ENCODE results near the gene SMOC2. TPM values are rescaled to one million over a fixed set of nuclear protein-coding genes. Genes with fewer than 3 reads are reported as not detected.

The SMOC2 gene
- total and polyA plus RNA-seq, 8 donors, result 7.1 to 18.8 (median 9.5) TPM

- intact Hi-C loops (cut with DNase I), result no loop called here
- no peaks in the 10 kb centered on the region for H3K36me3 ChIP-seq
- no peaks in the 10 kb centered on the region for H3K4me1 ChIP-seq
- H3K27ac ChIP-seq, result no peak overlapping the region
- no peak for ATAC-seq
- H3K4me3 ChIP-seq, result no peak overlapping the region
- H3K9me3 ChIP-seq, result no peaks in the 10 kb centered on the region
- H3K27me3 ChIP-seq, result peaks cover 0 to 13% of the 10 kb centered on the region in 2 donors
- no peak for DNase-seq
- no peak for TF ChIP-seq CTCF (IDR thresholded peaks at IDR 0.05)
These were observed 243.5 kb downstream of the SMOC2 start for GRCh38 chr6:168684471-168684870.

- peaks cover 0 to 13% of the 10 kb centered on the region in 2 donors for H3K27me3 ChIP-seq
- no peaks in the 10 kb centered on the region for H3K9me3 ChIP-seq
- no peaks in the 10 kb centered on the region for H3K36me3 ChIP-seq
- intact Hi-C loops (cut with DNase I), result no loop called here
- ATAC-seq (no peak), DNase-seq (no peak)
- no peaks in the 10 kb centered on the region for H3K4me1 ChIP-seq
- no peak for TF ChIP-seq CTCF (IDR thresholded peaks at IDR 0.05)
- H3K4me3 ChIP-seq, result no peak overlapping the region
- no peak overlapping the region for H3K27ac ChIP-seq
These were observed 243.9 kb downstream of the SMOC2 start for GRCh38 chr6:168684906-168685305.

GRCh38 chr6:168686029-168686738 is 245.2 kb downstream of the SMOC2 start:
- Histone ChIP-seq H3K4me1 (no peaks in the 10 kb centered on the region), H3K36me3 (no peaks in the 10 kb centered on the region), H3K9me3 (no peaks in the 10 kb centered on the region), H3K27me3 (peaks cover 0 to 13% of the 10 kb centered on the region in 2 donors), H3K4me3 (no peak overlapping the region), H3K27ac (no peak overlapping the region)
- ATAC-seq (no peak), DNase-seq (no peak)
- intact Hi-C loops (cut with DNase I), result no loop called here
- TF ChIP-seq CTCF (IDR thresholded peaks at IDR 0.05), result no peak

GRCh38 chr6:168686831-168687730 is 246.1 kb downstream of the SMOC2 start:
- DNase-seq (no peak), ATAC-seq (no peak)
- Histone ChIP-seq H3K4me1 (no peaks in the 10 kb centered on the region), H3K27me3 (peaks cover 0 to 13% of the 10 kb centered on the region in 2 donors), H3K9me3 (no peaks in the 10 kb centered on the region), H3K36me3 (no peaks in the 10 kb centered on the region), H3K4me3 (no peak overlapping the region), H3K27ac (no peak overlapping the region)
- intact Hi-C loops (cut with DNase I), result no loop called here
- no peak for TF ChIP-seq CTCF (IDR thresholded peaks at IDR 0.05)

GRCh38 chr6:168690271-168690670 is 249.3 kb downstream of the SMOC2 start:
- H3K4me1 ChIP-seq, result no peaks in the 10 kb centered on the region
- ATAC-seq (no peak), DNase-seq (no peak)
- no peaks in the 10 kb centered on the region for H3K9me3 ChIP-seq
- peaks cover 0 to 17% of the 10 kb centered on the region in 2 donors for H3K27me3 ChIP-seq
- H3K36me3 ChIP-seq, result no peaks in the 10 kb centered on the region
- TF ChIP-seq CTCF (IDR thresholded peaks at IDR 0.05), result no peak
- H3K4me3 ChIP-seq, result no peak overlapping the region
- H3K27ac ChIP-seq, result no peak overlapping the region
- intact Hi-C loops (cut with DNase I), result no loop called here
